Ovary (tissue), 3 donors: Measurements from ENCODE around the gene CD34.

Experiments used
- POLR2A ChIP-seq: fragments of 450-650 bp; IDR thresholded peaks from one replicate; pipeline ENCODE4 v1.6.1; 2017; ENCODE audit warnings: antibody characterized with exemption, mild to moderate bottlenecking, moderate library complexity
- TF ChIP-seq, protein P1 (sequence below), 3 donors: fragments of 450-650 bp in 2 of 3; fragments of 200-600 bp in 1 of 3; IDR thresholded peaks; one replicate each; pipeline versions ENCODE4 v1.5.1 to v1.8.0; 2016 to 2022; ENCODE audit warnings: antibody characterized with exemption in 3 of 3, mild to moderate bottlenecking in 1 of 3
- donor health status: DM: no; HTN: no; CAD: no.

DNA sequence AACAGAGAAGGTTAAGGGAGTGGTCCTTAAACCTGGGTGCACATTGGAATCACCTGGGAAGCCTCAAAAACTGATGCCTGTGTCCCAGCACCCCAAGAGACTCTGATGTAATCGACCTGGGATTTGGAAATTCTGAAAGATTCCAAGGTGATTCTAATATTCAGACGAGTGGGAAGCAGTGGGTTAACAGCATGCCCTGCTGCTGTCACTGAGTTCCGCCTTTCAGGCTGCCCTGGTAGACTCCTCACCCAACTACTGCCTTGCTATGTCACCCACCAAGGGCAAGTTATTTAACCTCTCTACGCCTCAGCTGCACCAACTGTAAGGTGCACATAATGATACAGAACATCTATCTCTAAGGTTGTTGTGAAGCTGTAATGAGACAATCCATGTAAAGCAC, 59.2 kb downstream of the CD34 start:
- TF ChIP-seq, protein P1, sequence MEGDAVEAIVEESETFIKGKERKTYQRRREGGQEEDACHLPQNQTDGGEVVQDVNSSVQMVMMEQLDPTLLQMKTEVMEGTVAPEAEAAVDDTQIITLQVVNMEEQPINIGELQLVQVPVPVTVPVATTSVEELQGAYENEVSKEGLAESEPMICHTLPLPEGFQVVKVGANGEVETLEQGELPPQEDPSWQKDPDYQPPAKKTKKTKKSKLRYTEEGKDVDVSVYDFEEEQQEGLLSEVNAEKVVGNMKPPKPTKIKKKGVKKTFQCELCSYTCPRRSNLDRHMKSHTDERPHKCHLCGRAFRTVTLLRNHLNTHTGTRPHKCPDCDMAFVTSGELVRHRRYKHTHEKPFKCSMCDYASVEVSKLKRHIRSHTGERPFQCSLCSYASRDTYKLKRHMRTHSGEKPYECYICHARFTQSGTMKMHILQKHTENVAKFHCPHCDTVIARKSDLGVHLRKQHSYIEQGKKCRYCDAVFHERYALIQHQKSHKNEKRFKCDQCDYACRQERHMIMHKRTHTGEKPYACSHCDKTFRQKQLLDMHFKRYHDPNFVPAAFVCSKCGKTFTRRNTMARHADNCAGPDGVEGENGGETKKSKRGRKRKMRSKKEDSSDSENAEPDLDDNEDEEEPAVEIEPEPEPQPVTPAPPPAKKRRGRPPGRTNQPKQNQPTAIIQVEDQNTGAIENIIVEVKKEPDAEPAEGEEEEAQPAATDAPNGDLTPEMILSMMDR (IDR thresholded peaks at IDR 0.05): no peak
- no peak for TF ChIP-seq POLR2A
